GM19025 (cell line): Measurements from ENCODE around the gene LBH.
A peak's percentile ranks its signal among the peaks of the same experiment; 100 is the strongest.

Experiments used
- ATAC-seq: cut with Tn5 transposase; IDR thresholded peaks from one replicate; pipeline ENCODE4 v1.9.1; 2021; ENCODE audit warnings: mild to moderate bottlenecking, low read depth, moderate library complexity; ENCODE audit not compliant: unreplicated experiment

Gene LBH

GRCh38 chr2:30270166-30270565 lies 38.8 kb downstream of the LBH start:
- no peak for ATAC-seq

GRCh38 chr2:30271301-30271700 lies 40.0 kb downstream of the LBH start:
- no peak for ATAC-seq

DNA sequence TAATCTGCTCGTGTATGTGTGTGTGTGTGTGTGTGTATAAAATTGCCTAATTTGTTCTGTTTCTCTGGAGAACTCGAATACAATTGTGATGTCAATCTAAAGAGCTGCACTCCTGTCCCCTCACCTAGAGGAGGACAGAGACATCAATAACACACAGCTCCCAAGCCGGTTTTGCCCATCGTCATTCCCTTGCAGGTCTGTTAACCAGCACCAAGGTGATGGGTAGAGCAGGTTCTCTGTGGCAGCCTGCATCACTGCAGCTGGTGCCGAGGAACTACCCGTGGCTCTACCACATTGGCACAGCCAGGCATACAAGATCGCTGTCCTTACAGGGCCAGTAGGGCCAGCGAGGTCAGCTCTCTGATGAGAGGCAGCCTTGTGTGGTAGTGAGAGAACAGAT lies 41.0 kb downstream of the LBH start:
- no peak for ATAC-seq

DNA sequence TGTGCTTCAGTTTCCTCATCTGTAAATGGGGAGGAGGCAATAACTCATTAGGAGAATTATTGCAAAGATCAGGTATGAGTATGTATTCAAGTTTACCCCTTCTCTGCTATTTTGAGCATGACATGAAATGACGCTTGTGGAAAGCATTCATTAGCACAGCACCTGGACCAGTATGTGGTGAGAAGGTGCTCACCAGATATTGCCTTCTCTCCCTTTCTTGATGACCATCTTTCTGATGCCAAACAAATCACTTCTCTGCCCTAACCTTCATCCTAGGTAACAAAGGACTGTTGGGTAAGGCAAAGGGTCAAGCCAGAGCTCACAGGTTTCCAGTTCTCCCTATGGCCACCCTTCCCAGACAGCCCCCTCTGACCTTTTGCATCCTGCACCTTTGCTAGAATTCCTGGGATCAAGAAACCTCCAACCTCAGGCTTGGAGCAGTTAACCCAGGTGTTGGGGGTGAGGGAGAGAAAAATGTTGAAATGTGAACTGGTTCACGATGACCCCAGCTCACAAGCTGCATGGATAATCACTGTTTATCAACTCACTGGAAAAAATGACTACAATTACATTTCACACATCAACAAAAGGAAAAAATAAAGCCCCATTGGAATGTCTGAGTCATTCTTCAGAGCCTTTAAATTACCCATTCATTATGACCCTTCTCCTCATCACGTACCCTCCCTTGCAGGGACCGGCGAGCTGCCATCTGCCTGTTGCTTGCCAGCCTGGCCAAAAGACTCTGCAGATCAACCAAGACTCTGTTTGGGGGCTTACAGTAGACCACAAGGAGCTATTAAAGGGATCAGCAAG lies 41.6 kb downstream of the LBH start:
- no peak for ATAC-seq

GRCh38 chr2:30273574-30273929 lies 42.2 kb downstream of the LBH start:
- no peak for ATAC-seq

- no peak for ATAC-seq
Measured at GRCh38 chr2:30275256-30275655, 43.9 kb downstream of the LBH start.

DNA sequence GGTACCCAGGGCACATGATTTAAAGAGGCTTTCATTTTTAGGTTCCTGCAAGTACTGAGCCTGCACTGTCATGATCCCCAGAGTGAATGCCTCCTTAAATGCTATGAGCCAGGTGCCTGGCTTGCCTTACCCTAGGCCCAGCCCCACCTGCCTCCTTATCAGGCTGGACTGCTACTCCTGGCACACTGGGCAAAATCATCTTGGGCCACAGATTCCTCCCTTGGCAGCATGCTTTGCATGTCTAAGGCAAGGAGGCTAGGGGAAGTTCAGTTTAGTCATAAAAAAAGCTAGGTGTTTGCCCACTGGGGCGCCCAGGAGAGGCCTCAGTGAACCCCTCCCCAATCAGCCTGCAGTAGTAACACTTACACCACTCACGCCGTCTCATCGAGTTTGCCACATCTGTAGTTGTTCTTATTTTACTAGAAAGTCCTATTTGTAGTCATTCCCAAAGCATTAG lies 45.1 kb downstream of the LBH start:
- ATAC-seq, result peak; percentile 60

GRCh38 chr2:30277582-30277981 lies 46.2 kb downstream of the LBH start:
- no peak for ATAC-seq

GRCh38 chr2:30278419-30278818 lies 47.1 kb downstream of the LBH start:
- no peak for ATAC-seq

- no peak for ATAC-seq
Measured at GRCh38 chr2:30280596-30281434, 49.5 kb downstream of the LBH start.

- no peak for ATAC-seq
Measured at GRCh38 chr2:30282081-30282480, 50.7 kb downstream of the LBH start.

DNA sequence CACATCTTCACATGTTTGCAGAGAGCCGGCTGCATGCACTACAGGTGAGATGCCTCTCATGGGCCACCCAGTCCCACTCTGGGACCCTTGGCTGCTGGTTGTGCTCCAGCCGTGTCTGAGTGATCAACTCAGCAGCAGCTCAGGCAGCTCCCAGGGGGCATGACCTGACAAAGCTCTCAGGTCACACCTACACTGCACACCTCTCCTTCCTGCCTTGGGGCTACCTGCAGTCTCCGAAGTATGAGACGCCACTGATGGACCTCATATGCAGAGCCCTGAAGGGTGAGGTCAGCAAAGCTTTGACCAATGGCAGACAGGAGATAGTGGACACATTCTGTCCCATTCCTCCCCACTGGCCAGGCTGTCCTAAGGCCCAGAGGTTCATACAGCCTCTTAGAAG lies 51.4 kb downstream of the LBH start:
- ATAC-seq, result no peak

DNA sequence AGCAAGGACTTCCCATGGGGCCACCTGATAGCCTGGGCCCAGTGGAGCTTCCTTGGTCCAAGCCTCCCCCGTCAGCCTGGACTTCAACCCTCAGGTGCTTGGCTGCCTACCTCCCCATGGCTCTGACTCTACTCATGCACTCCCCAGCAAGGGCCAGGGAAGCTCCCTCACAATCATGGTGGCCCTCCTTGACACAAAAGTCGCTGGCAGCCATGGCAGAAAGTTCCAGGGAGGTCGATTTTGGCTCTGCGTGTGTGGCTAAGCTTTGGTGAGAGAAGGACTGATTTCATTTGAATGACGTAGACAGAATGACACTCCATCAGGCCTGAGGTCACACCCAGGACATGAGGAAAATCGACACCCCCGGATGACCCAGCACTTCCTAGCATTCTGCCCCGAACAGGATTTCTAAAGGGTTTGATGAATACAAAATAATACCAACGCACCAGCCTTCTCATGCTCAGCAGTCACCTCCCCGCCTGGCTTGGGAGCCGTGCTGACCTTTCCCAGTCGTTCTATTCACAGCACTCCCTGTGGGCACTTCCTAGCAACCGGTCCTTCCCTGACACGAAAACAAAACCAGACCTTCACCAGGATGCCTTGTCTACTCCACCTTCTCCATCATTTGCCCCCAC lies 52.7 kb downstream of the LBH start:
- ATAC-seq, result no peak

DNA sequence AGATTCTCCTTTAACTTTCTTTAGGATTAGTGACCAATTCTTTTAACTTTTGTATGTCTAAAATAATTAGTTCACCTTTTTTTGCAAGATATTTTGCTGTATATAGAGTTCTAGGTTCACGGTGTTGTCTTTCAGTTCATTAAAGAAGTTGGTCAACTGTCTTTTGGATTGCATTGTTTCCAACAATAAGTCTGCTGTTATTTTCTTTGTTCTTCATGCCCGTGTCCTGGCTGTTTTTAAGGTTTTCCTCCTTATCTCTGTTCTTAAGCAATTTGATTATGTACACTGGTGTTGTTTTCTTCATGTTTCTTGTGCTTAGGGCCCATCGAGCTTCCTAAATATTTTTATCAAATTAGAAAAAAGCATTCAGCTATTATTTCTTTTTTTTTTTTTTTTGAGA lies 54.4 kb downstream of the LBH start:
- ATAC-seq, result no peak

DNA sequence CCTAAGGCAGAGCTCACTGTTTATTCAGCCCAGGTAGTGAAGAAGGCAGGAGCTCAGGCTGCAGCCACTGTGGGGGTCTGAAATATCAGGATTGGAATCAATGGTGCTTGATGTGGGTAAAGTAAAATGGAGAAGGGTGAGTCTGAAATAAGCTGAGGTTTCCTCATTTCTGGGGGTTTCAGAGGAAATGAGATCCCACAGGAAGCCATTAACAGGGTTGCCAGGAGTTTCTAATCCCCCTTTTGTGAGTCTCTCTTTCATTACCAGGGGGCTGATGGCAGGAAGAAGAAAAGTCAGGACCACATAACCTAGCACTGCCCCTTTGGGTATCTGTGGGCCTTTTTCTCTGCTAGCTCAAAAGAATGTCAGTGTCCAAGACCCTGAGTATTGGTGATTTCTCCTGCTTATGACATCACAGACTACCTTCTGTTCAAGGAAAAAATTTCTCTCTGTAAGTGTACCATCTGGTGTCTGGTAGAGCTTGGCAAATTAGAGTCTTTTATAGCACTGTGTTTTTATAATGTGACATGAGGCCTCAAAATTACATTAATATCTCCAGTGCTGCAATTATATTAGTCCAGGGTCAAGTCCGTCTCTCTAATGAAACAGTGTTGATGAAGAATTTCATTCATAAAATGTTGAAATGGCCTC lies 56.0 kb downstream of the LBH start:
- no peak for ATAC-seq

DNA sequence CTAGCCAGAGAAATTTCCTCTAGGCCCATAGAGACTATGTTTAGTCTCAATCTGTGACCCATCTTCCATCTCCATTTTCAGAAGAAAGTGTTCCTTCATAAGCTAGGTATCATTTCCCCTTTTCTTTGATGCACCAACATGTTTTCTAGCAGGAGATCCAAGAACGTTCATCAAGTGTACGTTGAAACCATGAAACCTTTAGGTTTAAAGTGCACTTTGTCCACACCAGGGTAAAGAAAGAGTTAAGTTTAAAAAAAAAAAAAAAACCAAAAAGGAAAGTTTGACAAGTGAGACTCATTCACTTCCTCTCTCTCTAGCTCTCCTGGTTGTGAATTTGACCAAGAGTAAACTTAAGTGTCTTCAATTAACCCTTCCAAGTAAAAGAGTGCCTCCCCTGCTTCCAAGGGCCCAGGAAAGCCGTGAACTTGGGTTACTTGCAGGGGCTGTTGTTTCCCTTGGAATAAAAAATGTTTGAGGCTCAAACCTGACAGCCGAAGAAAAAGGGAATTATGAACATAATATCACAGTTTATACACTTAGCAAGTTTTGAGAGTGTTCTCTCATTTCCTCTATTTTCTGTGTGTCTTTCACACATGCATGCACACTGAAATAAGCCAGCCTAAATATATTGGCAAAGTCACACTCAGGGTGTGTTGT lies 56.7 kb downstream of the LBH start:
- ATAC-seq, result no peak

GRCh38 chr2:30288561-30288960 lies 57.2 kb downstream of the LBH start:
- ATAC-seq, result no peak

DNA sequence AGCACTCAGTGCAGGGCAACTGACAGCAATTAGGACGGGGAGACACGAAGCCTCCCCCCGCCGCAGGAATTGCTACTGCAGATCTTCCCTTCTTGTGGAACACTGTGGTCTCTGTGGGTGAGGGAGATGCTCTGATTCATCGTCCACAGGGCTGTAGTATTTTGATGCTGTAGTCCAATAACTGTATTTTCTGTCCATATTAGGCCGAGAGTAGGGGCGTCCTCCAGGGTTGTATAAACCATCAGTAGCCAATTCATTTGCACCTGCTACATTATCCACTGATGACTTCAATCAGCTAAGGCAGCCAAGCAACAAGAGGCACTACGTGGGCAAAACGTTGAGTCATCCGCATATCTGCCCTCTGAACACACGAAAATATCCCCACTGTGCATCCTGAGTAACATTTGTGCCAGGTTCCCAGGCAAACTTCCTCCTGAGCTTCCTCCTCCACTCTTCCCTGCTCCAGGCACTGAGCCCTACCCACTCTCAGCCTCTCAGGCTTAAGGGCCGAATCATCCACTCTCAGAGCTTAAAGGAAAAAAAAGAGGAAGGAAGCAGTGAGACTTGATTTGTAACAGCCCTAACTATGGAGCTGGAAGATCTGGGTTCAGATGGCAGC lies 62.1 kb downstream of the LBH start:
- ATAC-seq, result no peak

- ATAC-seq, result no peak
Measured at GRCh38 chr2:30294133-30294532, 62.8 kb downstream of the LBH start.

DNA sequence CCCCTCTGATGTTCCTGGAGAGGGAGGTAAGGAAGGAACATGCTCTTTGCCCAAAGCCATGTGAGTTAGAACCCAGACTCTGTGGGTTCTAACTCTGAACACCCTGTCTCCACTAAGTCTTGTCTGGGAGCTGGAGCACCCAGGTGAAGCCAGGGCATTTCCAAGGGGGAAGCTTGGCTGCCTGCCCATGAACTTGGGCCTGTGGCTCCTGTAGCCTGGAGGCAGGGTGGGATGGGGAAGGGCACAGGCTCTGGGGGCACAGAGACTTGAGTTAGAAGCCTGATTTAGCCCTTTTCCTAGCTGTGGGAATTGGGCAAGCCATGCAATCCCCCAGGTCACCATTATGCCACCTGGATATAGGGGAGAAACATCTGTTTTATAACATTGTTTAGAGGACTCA lies 65.2 kb downstream of the LBH start:
- ATAC-seq, result no peak
